Esophagus muscularis mucosa (tissue), 4 donors: ENCODE results near the gene ALPL. TPM values are rescaled to one million over a fixed set of nuclear protein-coding genes. Genes with fewer than 3 reads are reported as not detected.

Experiments
- DNase-seq: peaks from one replicate; pipeline ENCODE4 v3.0.0-alpha.2; 2017; ENCODE audit errors: extremely low spot score
- H3K27ac ChIP-seq, 4 donors: fragments of 200-600 bp; sonication (generic); replicated peaks in 1 of 4; 1 replicate in 3 of 4; 2 replicates in 1 of 4; pipeline ENCODE4 v1.5.1; 2016 to 2019; ENCODE audit warnings: mild to moderate bottlenecking in 1 of 4
- H3K27me3 ChIP-seq, 4 donors: fragments of 200-600 bp; sonication (generic); one replicate each; pipeline versions ENCODE4 v1.5.1 to v1.6.0; 2016 to 2019
- H3K36me3 ChIP-seq, 4 donors: fragments of 200-600 bp; sonication (generic); one replicate each; pipeline ENCODE4 v1.5.1; 2016 to 2019
- H3K4me1 ChIP-seq, 4 donors: fragments of 200-600 bp; sonication (generic); one replicate each; pipeline ENCODE4 v1.5.1; 2016 to 2019
- H3K4me3 ChIP-seq, 4 donors: fragments of 200-600 bp; sonication (generic); 1 replicate in 2 of 4; 2 replicates in 2 of 4; pipeline ENCODE4 v1.5.1; 2016 to 2019; ENCODE audit warnings: mild to moderate bottlenecking in 4 of 4, moderate library complexity in 1 of 4
- H3K9me3 ChIP-seq, 4 donors: fragments of 200-600 bp; sonication (generic); 1 replicate in 3 of 4; 2 replicates in 1 of 4; pipeline ENCODE4 v1.5.1; 2016 to 2019
- EP300 ChIP-seq: sonication (generic); formaldehyde crosslinking; IDR thresholded peaks from one replicate; pipeline ENCODE4 v1.6.1; 2017; ENCODE audit warnings: antibody characterized with exemption
- POLR2A ChIP-seq: fragments of 450-650 bp; IDR thresholded peaks from one replicate; pipeline ENCODE4 v1.6.1; 2017; ENCODE audit warnings: antibody characterized with exemption, moderate library complexity, mild to moderate bottlenecking, low read depth
- POLR2AphosphoS5 ChIP-seq, 2 donors: sonication (generic); formaldehyde crosslinking; IDR thresholded peaks; one replicate each; pipeline ENCODE4 v1.6.1; 2017; ENCODE audit warnings: antibody characterized with exemption in 2 of 2
- WGBS: methylation state at CpG from one replicate; pipeline ENCODE4 v1.1.5; 2018; 5-methylcytosine and 5-hydroxymethylcytosine counted together
- intact Hi-C: fragments of 100-400 bp; cut with DNase I; formaldehyde crosslinking; loops from one replicate; pipeline ENCODE4 v1.15.1; 2023
- total RNA-seq, 4 donors: library from RNA; depleted of rRNA; stranded (reverse); fragments of >200 nt; gene quantifications; one replicate each; pipeline versions ENCODE4 v1.1.0 to v1.2.1, GENCODE V29; 2016
- TF ChIP-seq, protein P1 (sequence below), 3 experiments: fragments of 200-600 bp in 2 of 3; fragments of 450-650 bp in 1 of 3; sonication (generic) in 2 of 3; IDR thresholded peaks; one replicate each; pipeline ENCODE4 v1.5.1; 2017 to 2019; ENCODE audit warnings: antibody characterized with exemption in 3 of 3, mild to moderate bottlenecking in 2 of 3, moderate library complexity in 1 of 3

Gene ALPL
- total RNA-seq, 4 donors from 2014 or later = 1.2 to 10.3 (median 3.8) TPM

DNA sequence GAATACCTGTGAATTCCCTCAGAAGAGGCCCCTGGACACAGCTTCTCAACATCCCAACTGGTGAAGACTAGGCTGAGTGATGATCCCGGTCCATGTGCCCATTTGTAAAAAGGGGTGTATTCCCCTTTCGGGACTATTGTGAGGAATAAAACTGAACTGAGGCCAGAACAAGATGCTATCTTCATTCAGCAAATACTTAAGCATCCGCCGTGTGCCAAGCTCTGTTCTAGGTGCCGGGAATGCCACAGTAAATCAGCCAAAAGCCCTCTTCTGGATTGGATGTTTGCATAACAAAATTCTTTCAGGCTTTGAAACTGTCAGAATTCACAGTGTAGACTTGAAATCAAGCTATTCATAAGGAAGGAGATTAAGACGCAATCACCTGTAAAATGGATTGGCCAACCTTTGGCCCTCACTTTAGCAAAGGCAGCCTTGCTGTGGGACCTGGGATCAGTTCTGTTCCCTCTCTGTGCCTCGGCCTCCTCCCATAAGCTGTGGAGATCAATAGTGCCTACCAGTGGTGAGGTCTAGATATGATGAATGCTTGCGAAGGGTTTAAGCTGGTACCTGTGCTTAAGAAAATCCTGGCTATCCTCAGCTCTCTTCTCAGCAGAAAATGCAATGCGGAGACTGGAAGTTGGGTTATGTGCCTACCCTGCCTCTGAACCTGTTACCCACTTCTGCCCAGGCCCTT is 1.8 kb downstream of the ALPL start:
- H3K27ac ChIP-seq = no peak overlapping the region
- whole genome bisulfite sequencing = 89% methylated on average over 9 of the region's 9 CpGs
- intact Hi-C loops = loop anchor here (2.0 kb wide), 1 partner anchor 62 kb away; no protein-coding TSS in a partner anchor
- H3K27me3 ChIP-seq = peaks cover 0 to 66% (median 18%) of the 10 kb centered on the region in 4 donors
- peaks cover 17 to 40% (median 23%) of the 10 kb centered on the region in 4 donors for H3K4me1 ChIP-seq
- DNase-seq = no peak
- H3K36me3 ChIP-seq = no peaks in the 10 kb centered on the region
- H3K9me3 ChIP-seq = no peaks in the 10 kb centered on the region
- no peak overlapping the region for H3K4me3 ChIP-seq
- TF ChIP-seq, protein P1, sequence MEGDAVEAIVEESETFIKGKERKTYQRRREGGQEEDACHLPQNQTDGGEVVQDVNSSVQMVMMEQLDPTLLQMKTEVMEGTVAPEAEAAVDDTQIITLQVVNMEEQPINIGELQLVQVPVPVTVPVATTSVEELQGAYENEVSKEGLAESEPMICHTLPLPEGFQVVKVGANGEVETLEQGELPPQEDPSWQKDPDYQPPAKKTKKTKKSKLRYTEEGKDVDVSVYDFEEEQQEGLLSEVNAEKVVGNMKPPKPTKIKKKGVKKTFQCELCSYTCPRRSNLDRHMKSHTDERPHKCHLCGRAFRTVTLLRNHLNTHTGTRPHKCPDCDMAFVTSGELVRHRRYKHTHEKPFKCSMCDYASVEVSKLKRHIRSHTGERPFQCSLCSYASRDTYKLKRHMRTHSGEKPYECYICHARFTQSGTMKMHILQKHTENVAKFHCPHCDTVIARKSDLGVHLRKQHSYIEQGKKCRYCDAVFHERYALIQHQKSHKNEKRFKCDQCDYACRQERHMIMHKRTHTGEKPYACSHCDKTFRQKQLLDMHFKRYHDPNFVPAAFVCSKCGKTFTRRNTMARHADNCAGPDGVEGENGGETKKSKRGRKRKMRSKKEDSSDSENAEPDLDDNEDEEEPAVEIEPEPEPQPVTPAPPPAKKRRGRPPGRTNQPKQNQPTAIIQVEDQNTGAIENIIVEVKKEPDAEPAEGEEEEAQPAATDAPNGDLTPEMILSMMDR (IDR thresholded peaks at IDR 0.05) = no peak
- TF ChIP-seq POLR2AphosphoS5 (IDR thresholded peaks at IDR 0.05) (no peak), EP300 (no peak), POLR2A (no peak)

DNA sequence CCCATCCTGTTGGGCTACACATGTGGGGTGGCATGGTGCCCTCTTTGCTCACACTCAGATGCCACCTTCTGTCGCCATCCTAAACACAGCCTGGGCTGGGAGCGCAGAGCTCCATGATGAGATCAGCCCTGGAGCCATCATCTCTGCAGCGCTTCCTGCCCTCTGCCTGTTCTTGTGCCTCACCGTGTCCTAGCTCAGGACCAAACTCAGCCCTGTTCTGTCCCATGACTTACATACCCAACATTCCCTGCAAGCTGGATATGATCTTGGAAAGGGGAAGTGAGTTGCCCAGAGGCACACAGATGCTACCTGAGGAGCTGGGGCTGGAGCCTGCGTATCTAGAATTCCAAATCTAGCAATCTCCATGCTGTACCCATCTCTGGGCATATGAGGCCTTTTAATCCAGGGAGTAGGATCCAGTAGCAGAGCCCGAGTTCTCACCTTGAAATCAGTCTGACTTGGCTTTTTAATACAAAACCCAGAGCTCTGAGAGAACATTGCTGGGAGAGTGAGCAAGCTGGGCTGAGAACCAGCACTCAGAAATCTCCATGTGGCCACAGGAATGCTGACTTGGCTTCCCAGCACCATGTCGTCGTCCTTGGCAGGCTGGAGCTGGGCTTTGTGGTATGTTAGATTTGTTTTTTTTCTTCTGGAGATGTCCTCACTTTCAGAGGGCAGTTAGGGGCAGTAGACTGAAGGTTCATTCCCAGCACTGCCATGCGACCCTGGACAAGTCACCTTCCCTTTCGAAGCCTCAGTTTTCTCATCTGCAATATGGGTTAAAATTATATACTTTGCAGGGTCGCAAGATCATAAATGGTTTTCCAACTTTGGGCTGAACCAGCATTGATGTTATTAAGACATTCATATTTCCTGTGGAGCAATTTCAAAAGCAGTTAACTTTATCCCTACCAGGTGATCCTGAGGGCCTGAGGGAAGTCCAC is 2.6 kb downstream of the ALPL start:
- H3K36me3 ChIP-seq = no peaks in the 10 kb centered on the region
- H3K4me3 ChIP-seq = no peak overlapping the region
- 69% methylated on average over 11 of the region's 11 CpGs for WGBS
- no peaks in the 10 kb centered on the region for H3K9me3 ChIP-seq
- H3K27me3 ChIP-seq = peaks cover 0 to 58% (median 18%) of the 10 kb centered on the region in 4 donors
- no peak for TF ChIP-seq EP300
- no peak for TF ChIP-seq POLR2A
- no peak for TF ChIP-seq POLR2AphosphoS5 (IDR thresholded peaks at IDR 0.05)
- TF ChIP-seq, protein P1 (IDR thresholded peaks at IDR 0.05) = no peak
- intact Hi-C loops = loop anchor here (2.0 kb wide), 1 partner anchor 61 kb away; no protein-coding TSS in a partner anchor
- no peak overlapping the region for H3K27ac ChIP-seq
- H3K4me1 ChIP-seq = peaks cover 17 to 40% (median 23%) of the 10 kb centered on the region in 4 donors
- DNase-seq = no peak

DNA sequence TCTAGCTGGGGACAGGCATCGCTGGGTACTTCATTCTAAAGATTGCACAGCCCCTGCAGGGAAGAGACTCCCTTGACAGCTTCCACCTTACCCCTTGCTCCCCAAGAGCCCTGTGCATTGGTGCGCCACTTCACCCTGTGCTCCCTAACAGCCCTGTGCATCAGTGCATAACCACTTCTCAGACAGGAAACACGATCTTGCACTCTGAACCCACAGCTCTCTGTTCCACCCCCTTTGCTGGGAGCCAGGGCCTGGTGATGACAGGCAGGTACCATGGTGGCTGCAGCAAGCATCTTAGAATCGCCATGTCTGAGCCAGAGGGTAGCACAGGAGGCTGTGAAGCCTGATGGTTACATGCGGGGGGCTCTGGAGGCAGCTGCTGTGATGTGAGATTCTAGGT is 5.0 kb downstream of the ALPL start:
- no peak for DNase-seq
- Histone ChIP-seq H3K9me3 (no peaks in the 10 kb centered on the region), H3K27me3 (peaks cover 0 to 34% (median 7%) of the 10 kb centered on the region in 4 donors), H3K4me3 (no peak overlapping the region), H3K27ac (no peak overlapping the region), H3K36me3 (no peaks in the 10 kb centered on the region), H3K4me1 (peaks cover 8 to 29% (median 15%) of the 10 kb centered on the region in 4 donors)
- intact Hi-C loops = no loop called here
- TF ChIP-seq POLR2AphosphoS5 (IDR thresholded peaks at IDR 0.05) (no peak), POLR2A (no peak), EP300 (no peak)
- TF ChIP-seq, protein P1 (IDR thresholded peaks at IDR 0.05) = no peak
- 86% methylated on average over 3 of the region's 5 CpGs for whole genome bisulfite sequencing

DNA sequence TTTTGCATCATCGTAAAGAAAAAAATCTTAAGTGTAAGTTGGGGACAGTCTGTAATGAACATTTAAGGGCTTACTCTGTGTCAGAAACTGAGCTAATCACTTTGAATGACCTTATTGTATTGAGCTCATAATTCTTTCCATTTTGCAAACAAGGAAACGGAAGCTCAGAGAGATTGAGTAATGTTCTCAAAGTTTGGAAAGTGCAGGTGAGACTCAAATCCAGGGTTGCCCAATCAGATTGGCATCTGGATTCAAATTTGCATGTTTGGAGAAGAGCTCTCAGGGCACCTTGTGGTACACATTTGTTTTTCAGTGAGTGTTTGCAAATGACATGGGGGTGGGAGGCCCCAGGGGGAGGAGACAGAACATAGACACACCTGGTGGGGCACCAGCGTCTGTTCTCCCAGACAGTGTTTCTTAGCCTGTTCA is 8.0 kb downstream of the ALPL start:
- DNase-seq = no peak
- Histone ChIP-seq H3K27me3 (peaks cover 0 to 17% (median 0%) of the 10 kb centered on the region in 4 donors), H3K4me3 (no peak overlapping the region), H3K4me1 (peaks cover 0 to under 1% (median 0%) of the 10 kb centered on the region in 4 donors), H3K36me3 (no peaks in the 10 kb centered on the region), H3K27ac (no peak overlapping the region), H3K9me3 (no peaks in the 10 kb centered on the region)
- TF ChIP-seq, protein P1 (IDR thresholded peaks at IDR 0.05) = no peak
- TF ChIP-seq POLR2AphosphoS5 (IDR thresholded peaks at IDR 0.05) = no peak
- no peak for TF ChIP-seq POLR2A
- TF ChIP-seq EP300 = no peak
- intact Hi-C loops = no loop called here
- 93% methylated on average over 3 of the region's 3 CpGs for WGBS
